Skin of body (tissue), 2 donors: ENCODE measurements around the gene CD22. TPM values are rescaled to one million over a fixed set of nuclear protein-coding genes. Genes with fewer than 3 reads are reported as not detected.
A peak's percentile ranks its signal among the peaks of the same experiment; 100 is the strongest.
"Not testable (repeated sequence)": the region's sequence is repeated elsewhere in the genome, so short reads cannot be mapped to it uniquely, and the experiment has no call there.

Experiments
- DNase-seq: peaks from one replicate; lab custom pipeline; 2025; lab: John Stamatoyannopoulos, UW
- total RNA-seq: library from RNA; depleted of rRNA; stranded (reverse); fragments of >200 nt; gene quantifications from one replicate; pipeline ENCODE4 v1.2.3, GENCODE V29; 2014

The CD22 gene
- total RNA-seq: 0.99 TPM

- DNase-seq: no peak
These were observed at the start of gene CD22 for GRCh38 chr19:35328851-35329285. CD22 (plus strand) TSS chr19:35329187; CDS start chr19:35332041, 2,854 bp downstream.

- no peak for DNase-seq
These were observed 49.6 kb upstream of the CD22 start for GRCh38 chr19:35279374-35279773.

GRCh38 chr19:35279985-35280821 lies 48.8 kb upstream of the CD22 start:
- no peak for DNase-seq

- DNase-seq: no peak
These were observed 47.7 kb upstream of the CD22 start for GRCh38 chr19:35281303-35281702.

- DNase-seq: no peak
These were observed 44.6 kb upstream of the CD22 start for GRCh38 chr19:35284153-35285094.

GRCh38 chr19:35285095-35285449 lies 43.9 kb upstream of the CD22 start:
- DNase-seq: no peak

GRCh38 chr19:35285465-35285864 lies 43.5 kb upstream of the CD22 start:
- not testable (repeated sequence) for DNase-seq

GRCh38 chr19:35286101-35286500 lies 42.9 kb upstream of the CD22 start:
- not testable (repeated sequence) for DNase-seq

GRCh38 chr19:35287713-35288112 lies 41.3 kb upstream of the CD22 start:
- no peak for DNase-seq

- DNase-seq: no peak
These were observed 40.7 kb upstream of the CD22 start for GRCh38 chr19:35288331-35288730.

- DNase-seq: no peak
These were observed 40.1 kb upstream of the CD22 start for GRCh38 chr19:35288906-35289305.

GRCh38 chr19:35290381-35291127 lies 38.4 kb upstream of the CD22 start:
- no peak for DNase-seq

- DNase-seq: no peak
These were observed 37.7 kb upstream of the CD22 start for GRCh38 chr19:35291259-35291658.

GRCh38 chr19:35291916-35292315 lies 37.1 kb upstream of the CD22 start, which contains the start of gene MAG:
MAG (plus strand) TSS chr19:35292161; CDS start chr19:35295409, 3,248 bp downstream.
- no peak for DNase-seq

GRCh38 chr19:35292421-35293362 lies 36.3 kb upstream of the CD22 start:
- DNase-seq: peak; percentile 60

- DNase-seq: peak; percentile 23
These were observed 35.6 kb upstream of the CD22 start for GRCh38 chr19:35293363-35293739.

- no peak for DNase-seq
These were observed 35.2 kb upstream of the CD22 start for GRCh38 chr19:35293808-35294207.

- peak; percentile 5 for DNase-seq
These were observed 34.7 kb upstream of the CD22 start for GRCh38 chr19:35294328-35294727.

GRCh38 chr19:35294859-35295791 lies 33.9 kb upstream of the CD22 start:
- DNase-seq: no peak
